Testis (tissue), 2 donors: ENCODE results near the gene GNG5.

Experiments
- CTCF ChIP-seq, 3 experiments: fragments of 450-650 bp in 2 of 3; fragments of 200-600 bp in 1 of 3; sonication (generic) in 1 of 3; IDR thresholded peaks; one replicate each; pipeline ENCODE4 v1.5.1; 2016 to 2019; ENCODE audit warnings: antibody characterized with exemption in 3 of 3, mild to moderate bottlenecking in 2 of 3, moderate library complexity in 1 of 3
- POLR2A ChIP-seq: fragments of 450-650 bp; IDR thresholded peaks from one replicate; pipeline ENCODE4 v1.6.1; 2017; ENCODE audit warnings: antibody characterized with exemption, mild to moderate bottlenecking, moderate library complexity

- no peak for TF ChIP-seq POLR2A
- no peak for TF ChIP-seq CTCF (IDR thresholded peaks at IDR 0.05)
These were observed 32.2 kb upstream of the GNG5 start for GRCh38 chr1:84538599-84538998.
